Thoracic aorta (tissue), 2 donors: ENCODE measurements around the gene DDX51. TPM values are rescaled to one million over a fixed set of nuclear protein-coding genes. Genes with fewer than 3 reads are reported as not detected.
A peak's percentile ranks its signal among the peaks of the same experiment; 100 is the strongest.

ENCODE experiments used
- ATAC-seq: fragments of 150-250 bp; one replicate; pipeline ENCODE4 v1.8.0; 2017; ENCODE audit warnings: low read depth; ENCODE audit not compliant: insufficient number of reproducible peaks, low FRiP score
- DNase-seq: peaks from one replicate; pipeline ENCODE4 v3.0.0-alpha.2; 2020; ENCODE audit warnings: low spot score
- H3K27ac ChIP-seq, 2 donors: fragments of 200-600 bp; sonication (generic); 1 replicate in 1 of 2; 2 replicates in 1 of 2; pipeline ENCODE4 v1.5.1; 2016; ENCODE audit warnings: mild to moderate bottlenecking in 2 of 2, moderate library complexity in 2 of 2
- H3K27me3 ChIP-seq: fragments of 200-600 bp; sonication (generic); replicated peaks from 2 replicates; pipeline ENCODE4 v1.6.0; 2016; ENCODE audit warnings: mild to moderate bottlenecking; ENCODE audit not compliant: insufficient read depth
- H3K36me3 ChIP-seq: fragments of 200-600 bp; sonication (generic); one replicate; pipeline ENCODE4 v1.5.1; 2016
- H3K4me1 ChIP-seq, 2 donors: fragments of 200-600 bp; sonication (generic); 1 replicate in 1 of 2; 2 replicates in 1 of 2; pipeline versions ENCODE4 v1.5.1 to v1.6.0; 2016; ENCODE audit warnings: low read depth in 2 of 2, mild to moderate bottlenecking in 1 of 2; ENCODE audit not compliant: control insufficient read depth in 1 of 2
- H3K4me3 ChIP-seq: fragments of 200-600 bp; sonication (generic); 2 replicates; pipeline ENCODE4 v1.5.1; 2016; ENCODE audit warnings: mild to moderate bottlenecking
- H3K9me3 ChIP-seq: fragments of 200-600 bp; sonication (generic); 2 replicates; pipeline ENCODE4 v1.5.1; 2016
- total RNA-seq, 2 donors: library from RNA; depleted of rRNA; stranded (reverse); fragments of >200 nt; gene quantifications; one replicate each; pipeline versions ENCODE4 v1.1.0 to v1.2.3, GENCODE V29; 2016
- TF ChIP-seq, protein P1 (sequence below): fragments of 200-600 bp; sonication (generic); IDR thresholded peaks from one replicate; pipeline ENCODE4 v1.5.1; 2019; ENCODE audit warnings: antibody characterized with exemption

The DDX51 gene, protein sequence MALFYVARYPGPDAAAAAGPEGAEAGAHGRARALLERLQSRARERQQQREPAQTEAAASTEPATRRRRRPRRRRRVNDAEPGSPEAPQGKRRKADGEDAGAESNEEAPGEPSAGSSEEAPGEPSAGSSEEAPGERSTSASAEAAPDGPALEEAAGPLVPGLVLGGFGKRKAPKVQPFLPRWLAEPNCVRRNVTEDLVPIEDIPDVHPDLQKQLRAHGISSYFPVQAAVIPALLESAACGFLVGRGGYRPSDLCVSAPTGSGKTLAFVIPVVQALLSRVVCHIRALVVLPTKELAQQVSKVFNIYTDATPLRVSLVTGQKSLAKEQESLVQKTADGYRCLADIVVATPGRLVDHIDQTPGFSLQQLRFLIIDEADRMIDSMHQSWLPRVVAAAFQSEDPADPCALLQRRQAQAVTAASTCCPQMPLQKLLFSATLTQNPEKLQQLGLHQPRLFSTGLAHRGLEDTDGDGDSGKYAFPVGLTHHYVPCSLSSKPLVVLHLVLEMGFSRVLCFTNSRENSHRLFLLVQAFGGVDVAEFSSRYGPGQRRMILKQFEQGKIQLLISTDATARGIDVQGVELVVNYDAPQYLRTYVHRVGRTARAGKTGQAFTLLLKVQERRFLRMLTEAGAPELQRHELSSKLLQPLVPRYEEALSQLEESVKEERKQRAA
- 10 to 100 TPM in 1 of 2 donors, 1 to 10 TPM in 1; 9.7 to 24.8 TPM for total RNA-seq

DNA sequence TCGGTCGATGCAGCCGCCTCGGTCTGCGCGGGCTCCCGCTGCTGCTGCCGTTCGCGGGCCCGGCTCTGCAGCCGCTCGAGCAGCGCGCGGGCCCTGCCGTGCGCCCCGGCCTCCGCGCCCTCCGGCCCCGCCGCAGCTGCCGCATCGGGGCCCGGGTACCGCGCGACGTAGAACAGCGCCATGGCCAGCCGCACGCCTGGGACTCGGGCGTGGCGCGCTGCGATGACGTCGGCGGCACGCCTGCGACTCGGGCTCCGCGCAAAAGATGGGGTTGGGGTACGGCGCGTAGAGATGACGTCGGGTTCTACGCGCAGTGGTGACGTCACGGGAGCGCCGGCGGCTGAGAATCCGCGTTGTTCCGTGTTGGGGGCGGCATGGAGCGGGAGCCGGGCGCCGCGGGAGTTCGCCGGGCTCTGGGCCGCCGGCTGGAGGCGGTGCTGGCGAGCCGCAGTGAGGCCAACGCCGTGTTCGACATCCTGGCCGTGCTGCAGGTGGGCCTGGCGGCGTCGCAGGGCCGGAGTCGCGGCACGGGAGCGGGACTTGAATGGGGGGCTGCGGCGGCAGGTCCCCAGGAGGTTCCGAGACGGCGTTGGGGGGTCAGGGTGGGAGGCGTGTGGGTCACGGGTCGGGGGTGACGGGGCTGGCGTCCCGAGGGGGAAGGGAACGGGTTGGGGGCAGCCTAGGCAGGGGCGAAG lies at the start of gene DDX51, which contains the start of gene NOC4L:
DDX51 (minus strand) TSS at position 205 of the 695 bp plus-strand sequence; CDS start at position 182, 23 bp downstream.
NOC4L (plus strand) TSS at position 343 of the 695 bp plus-strand sequence; CDS start at position 375, 32 bp downstream.
- H3K4me1 ChIP-seq, result peaks cover 14 to 25% of the 10 kb centered on the region in 2 donors
- no peaks in the 10 kb centered on the region for H3K9me3 ChIP-seq
- TF ChIP-seq, protein P1, sequence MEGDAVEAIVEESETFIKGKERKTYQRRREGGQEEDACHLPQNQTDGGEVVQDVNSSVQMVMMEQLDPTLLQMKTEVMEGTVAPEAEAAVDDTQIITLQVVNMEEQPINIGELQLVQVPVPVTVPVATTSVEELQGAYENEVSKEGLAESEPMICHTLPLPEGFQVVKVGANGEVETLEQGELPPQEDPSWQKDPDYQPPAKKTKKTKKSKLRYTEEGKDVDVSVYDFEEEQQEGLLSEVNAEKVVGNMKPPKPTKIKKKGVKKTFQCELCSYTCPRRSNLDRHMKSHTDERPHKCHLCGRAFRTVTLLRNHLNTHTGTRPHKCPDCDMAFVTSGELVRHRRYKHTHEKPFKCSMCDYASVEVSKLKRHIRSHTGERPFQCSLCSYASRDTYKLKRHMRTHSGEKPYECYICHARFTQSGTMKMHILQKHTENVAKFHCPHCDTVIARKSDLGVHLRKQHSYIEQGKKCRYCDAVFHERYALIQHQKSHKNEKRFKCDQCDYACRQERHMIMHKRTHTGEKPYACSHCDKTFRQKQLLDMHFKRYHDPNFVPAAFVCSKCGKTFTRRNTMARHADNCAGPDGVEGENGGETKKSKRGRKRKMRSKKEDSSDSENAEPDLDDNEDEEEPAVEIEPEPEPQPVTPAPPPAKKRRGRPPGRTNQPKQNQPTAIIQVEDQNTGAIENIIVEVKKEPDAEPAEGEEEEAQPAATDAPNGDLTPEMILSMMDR, result no peak
- no peaks in the 10 kb centered on the region for H3K27me3 ChIP-seq
- peak; percentile 95 for ATAC-seq
- peak within 1 kb of the TSS; percentile 78 to 93 for H3K27ac ChIP-seq
- DNase-seq, result peak; percentile 73
- peak within 1 kb of the TSS; percentile 93 for H3K4me3 ChIP-seq
- peaks cover 31% of the 10 kb centered on the region for H3K36me3 ChIP-seq

DNA sequence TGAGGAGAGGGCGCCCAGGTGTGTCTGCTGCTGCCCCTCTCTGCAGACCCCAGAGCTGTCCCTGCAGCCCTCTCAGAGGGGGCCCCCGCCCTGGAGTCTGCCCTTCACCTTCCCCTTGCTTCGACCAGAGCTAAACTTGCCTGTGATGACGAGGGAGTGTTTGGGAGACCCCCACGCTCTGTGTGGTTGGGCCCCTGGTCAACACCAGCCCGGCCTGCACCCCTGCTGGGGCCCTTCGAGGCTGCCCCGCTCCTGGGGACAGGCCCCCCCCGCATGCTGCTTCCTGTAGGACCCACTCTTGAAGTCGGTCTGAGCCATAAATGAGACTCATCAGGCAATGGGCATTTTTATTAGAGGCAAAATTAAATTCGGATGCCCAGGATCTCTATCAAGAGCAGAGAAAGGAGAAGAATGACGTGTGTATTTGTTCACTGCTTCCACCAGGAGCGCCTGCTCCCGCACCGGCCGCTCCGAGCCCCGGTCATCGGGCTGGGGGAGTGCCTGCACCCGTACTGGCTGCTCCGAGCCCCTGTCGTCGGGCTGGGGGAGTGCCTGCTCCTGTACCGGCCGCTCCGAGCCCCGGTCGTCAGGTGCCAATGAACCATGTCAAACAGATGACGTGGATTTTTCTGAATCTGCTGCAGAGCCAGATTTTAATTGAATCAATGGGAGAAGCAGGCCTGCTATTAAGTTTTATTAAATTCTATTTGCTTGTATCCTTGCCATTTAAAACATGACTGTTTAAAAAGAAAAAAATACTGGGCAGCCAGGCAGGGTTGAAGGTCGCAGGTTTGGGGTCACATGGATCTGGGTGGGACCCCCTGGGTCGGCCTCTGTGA lies 47.8 kb upstream of the DDX51 start:
- no peaks in the 10 kb centered on the region for H3K27me3 ChIP-seq
- DNase-seq, result no peak
- H3K36me3 ChIP-seq, result no peaks in the 10 kb centered on the region
- H3K4me1 ChIP-seq, result peaks cover 6 to 10% of the 10 kb centered on the region in 2 donors
- H3K27ac ChIP-seq, result no peak overlapping the region
- peaks cover 3% of the 10 kb centered on the region for H3K9me3 ChIP-seq
- TF ChIP-seq, protein P1, result no peak
- ATAC-seq, result no peak
- no peak overlapping the region for H3K4me3 ChIP-seq

DNA sequence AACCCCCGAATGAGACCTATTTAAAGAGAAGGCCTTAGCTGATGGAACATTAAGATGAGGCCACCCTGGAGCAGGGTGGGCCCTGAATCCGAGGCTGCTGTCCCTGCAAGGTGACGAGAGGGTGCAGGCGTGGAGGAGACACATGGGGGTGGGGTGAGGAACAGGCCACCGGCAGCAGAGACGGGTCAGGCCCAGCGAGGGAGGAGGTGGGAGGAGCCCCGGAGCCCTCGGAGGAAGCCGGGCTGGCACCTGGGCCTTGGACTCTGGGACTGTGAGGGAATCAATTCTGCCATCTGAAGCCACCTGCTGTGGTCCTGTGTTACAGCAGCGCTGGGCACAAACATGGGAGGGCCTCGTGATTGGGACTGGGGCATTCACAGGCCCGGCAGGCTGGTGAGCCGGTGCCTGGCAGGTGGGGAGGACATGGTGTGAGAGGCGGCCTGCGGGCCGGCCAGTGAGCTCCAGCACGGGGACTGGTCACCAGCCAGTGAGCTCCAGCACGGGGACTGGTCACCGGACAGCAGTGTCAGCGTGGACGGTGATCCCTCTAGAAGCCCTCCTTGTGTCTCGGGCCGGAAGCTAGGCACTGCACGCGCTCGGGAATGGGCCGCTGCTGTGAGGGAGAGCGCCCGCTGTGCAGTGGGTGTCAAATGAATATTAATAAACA lies 46.8 kb upstream of the DDX51 start:
- no peak for ATAC-seq
- H3K4me3 ChIP-seq, result no peak overlapping the region

DNA sequence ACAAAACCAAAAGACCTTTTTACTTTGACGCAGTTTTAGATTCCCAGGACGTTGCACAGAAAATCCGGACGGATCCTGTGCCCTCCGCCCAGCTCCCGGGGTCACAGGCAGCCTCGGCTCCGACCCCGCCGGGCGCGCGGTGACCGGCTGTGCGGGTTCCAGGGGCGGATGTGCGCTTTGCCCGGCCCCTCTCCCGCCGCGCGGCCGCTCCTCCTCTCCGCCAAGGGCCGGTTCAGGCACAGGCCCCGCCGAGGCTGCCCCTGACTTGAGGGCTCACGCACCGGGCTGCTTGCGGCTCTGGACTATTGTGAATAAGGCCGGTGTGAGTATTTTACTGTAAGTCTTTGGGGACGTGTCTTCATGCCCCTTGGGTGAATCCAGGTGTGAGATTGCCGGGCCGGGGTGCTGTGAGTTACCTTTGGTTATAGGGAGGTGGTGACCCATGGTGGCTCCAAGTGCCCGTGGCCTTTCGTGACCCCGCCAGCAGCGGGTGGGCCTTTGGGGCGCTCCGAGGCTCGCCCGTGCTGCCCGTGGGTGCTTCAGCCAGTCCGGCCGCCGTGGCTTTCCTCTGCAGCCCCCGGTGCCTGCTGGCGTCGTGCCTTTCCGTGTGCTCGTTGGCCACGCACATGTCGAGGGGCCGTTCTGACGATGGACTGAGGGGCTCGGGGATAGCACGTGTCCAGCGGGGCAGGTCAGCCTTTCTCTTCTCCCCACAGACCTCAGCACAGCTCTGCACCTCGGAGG lies 46.1 kb upstream of the DDX51 start:
- TF ChIP-seq, protein P1, result no peak

More for the DNA sequence above, 46.8 kb upstream of the DDX51 start:
- Histone ChIP-seq H3K36me3 (no peaks in the 10 kb centered on the region), H3K9me3 (peaks cover 3% of the 10 kb centered on the region), H3K4me1 (peaks cover 6 to 10% of the 10 kb centered on the region in 2 donors), H3K27ac (no peak overlapping the region), H3K27me3 (no peaks in the 10 kb centered on the region)
- no peak for DNase-seq
- TF ChIP-seq, protein P1, result no peak

More for the DNA sequence above, 46.1 kb upstream of the DDX51 start:
- Histone ChIP-seq H3K4me1 (peaks cover 6 to 10% of the 10 kb centered on the region in 2 donors), H3K27ac (peak overlapping the region in 1 of 2 donors; percentile 65), H3K4me3 (peak overlapping the region; percentile 91), H3K27me3 (no peaks in the 10 kb centered on the region), H3K9me3 (peaks cover 3% of the 10 kb centered on the region), H3K36me3 (no peaks in the 10 kb centered on the region)
- ATAC-seq (peak; percentile 22), DNase-seq (no peak)
